ENCODE data around the gene ABL1. TPM values are rescaled to one million over a fixed set of nuclear protein-coding genes. Genes with fewer than 3 reads are reported as not detected.
A peak's percentile ranks its signal among the peaks of the same experiment; 100 is the strongest.

ABL1 gene
- total and polyA plus RNA-seq, 2 of the 13 experiments (the other 11 are each of a cell fraction or from before 2014, with no cell fraction given) = 10.8 to 20.4 TPM

- TF ChIP-seq, protein P1, sequence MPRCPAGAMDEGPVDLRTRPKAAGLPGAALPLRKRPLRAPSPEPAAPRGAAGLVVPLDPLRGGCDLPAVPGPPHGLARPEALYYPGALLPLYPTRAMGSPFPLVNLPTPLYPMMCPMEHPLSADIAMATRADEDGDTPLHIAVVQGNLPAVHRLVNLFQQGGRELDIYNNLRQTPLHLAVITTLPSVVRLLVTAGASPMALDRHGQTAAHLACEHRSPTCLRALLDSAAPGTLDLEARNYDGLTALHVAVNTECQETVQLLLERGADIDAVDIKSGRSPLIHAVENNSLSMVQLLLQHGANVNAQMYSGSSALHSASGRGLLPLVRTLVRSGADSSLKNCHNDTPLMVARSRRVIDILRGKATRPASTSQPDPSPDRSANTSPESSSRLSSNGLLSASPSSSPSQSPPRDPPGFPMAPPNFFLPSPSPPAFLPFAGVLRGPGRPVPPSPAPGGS (CRISPR knock-in tag; IDR thresholded peaks at IDR 0.05) = no peak
- no peak for TF ChIP-seq STAT5B (CRISPR knock-in tag; IDR thresholded peaks at IDR 0.05)
- no peak for TF ChIP-seq PRDM4 (CRISPR knock-in tag; IDR thresholded peaks at IDR 0.05; ENCODE audit: borderline replicate concordance)
- TF ChIP-seq HOXD1 (CRISPR knock-in tag; IDR thresholded peaks at IDR 0.05) = no peak
- TF ChIP-seq PRDM10 (CRISPR knock-in tag; IDR thresholded peaks at IDR 0.05; ENCODE audit: low read depth) = no peak
- TF ChIP-seq ZSCAN31 (CRISPR knock-in tag; IDR thresholded peaks at IDR 0.05; ENCODE audit: low read depth) = no peak
- TF ChIP-seq HIVEP1 (CRISPR knock-in tag; IDR thresholded peaks at IDR 0.05) = no peak
- no peak for TF ChIP-seq AFF4 (CRISPR knock-in tag; IDR thresholded peaks at IDR 0.05)
- no peak for TF ChIP-seq ZNF746 (CRISPR knock-in tag; IDR thresholded peaks at IDR 0.05)
- TF ChIP-seq POLR2AphosphoS2 (IDR thresholded peaks at IDR 0.05; ENCODE audit: low read depth, low read length) = no peak
- TF ChIP-seq HNRNPL (IDR thresholded peaks at IDR 0.05; ENCODE audit: low read depth, low read length) = 0 out of 2 replicates have a peak, but pooled peaks have one; percentile 7
- TF ChIP-seq, protein P2, sequence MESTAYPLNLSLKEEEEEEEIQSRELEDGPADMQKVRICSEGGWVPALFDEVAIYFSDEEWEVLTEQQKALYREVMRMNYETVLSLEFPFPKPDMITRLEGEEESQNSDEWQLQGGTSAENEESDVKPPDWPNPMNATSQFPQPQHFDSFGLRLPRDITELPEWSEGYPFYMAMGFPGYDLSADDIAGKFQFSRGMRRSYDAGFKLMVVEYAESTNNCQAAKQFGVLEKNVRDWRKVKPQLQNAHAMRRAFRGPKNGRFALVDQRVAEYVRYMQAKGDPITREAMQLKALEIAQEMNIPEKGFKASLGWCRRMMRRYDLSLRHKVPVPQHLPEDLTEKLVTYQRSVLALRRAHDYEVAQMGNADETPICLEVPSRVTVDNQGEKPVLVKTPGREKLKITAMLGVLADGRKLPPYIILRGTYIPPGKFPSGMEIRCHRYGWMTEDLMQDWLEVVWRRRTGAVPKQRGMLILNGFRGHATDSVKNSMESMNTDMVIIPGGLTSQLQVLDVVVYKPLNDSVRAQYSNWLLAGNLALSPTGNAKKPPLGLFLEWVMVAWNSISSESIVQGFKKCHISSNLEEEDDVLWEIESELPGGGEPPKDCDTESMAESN (CRISPR knock-in tag; conservative IDR thresholded peaks at IDR 0.05) = no peak
- no peak for TF ChIP-seq EEA1 (CRISPR knock-in tag; IDR thresholded peaks at IDR 0.05; ENCODE audit: borderline replicate concordance)
- no peak for TF ChIP-seq SNAI1 (CRISPR knock-in tag; IDR thresholded peaks at IDR 0.05; ENCODE audit: borderline replicate concordance)
Measured at GRCh38 chr9:130835441-130836298, 616 bp downstream of the ABL1 start (continued).

Measured in HepG2 (cell line).